Fibroblast of lung (primary cell): ENCODE measurements around the gene HOXB5. TPM values are rescaled to one million over a fixed set of nuclear protein-coding genes. Genes with fewer than 3 reads are reported as not detected.

ENCODE experiments used
- DNase-seq, 2 donors: peaks; one replicate each; pipeline versions ENCODE4 v3.0.0 to v3.0.0-alpha.2; 2010; ENCODE audit warnings: low read depth in 2 of 2
- H2AFZ ChIP-seq: 2 replicates; pipeline ENCODE4 v1.5.1; 2012; ENCODE audit warnings: low read length, control low read depth, inconsistent platforms
- H3K27ac ChIP-seq: 2 replicates; pipeline ENCODE4 v1.5.1; 2011; ENCODE audit warnings: low read length, control low read depth; ENCODE audit not compliant: insufficient read depth
- H3K27me3 ChIP-seq: 2 replicates; pipeline ENCODE4 v1.5.1; 2011; ENCODE audit warnings: mild to moderate bottlenecking, low read length; ENCODE audit not compliant: control insufficient read depth, insufficient read depth
- H3K36me3 ChIP-seq: 2 replicates; pipeline ENCODE4 v1.5.1; 2011; ENCODE audit warnings: low read length; ENCODE audit not compliant: control insufficient read depth, insufficient read depth
- H3K4me1 ChIP-seq: 2 replicates; pipeline ENCODE4 v1.5.1; 2011; ENCODE audit warnings: low read length; ENCODE audit not compliant: control insufficient read depth, insufficient read depth; ENCODE audit errors: extremely low read depth
- H3K4me2 ChIP-seq: 2 replicates; pipeline ENCODE4 v1.5.1; 2011; ENCODE audit warnings: low read length, control low read depth; ENCODE audit not compliant: insufficient read depth; ENCODE audit errors: extremely low read depth
- H3K4me3 ChIP-seq, 4 experiments: fragments of 200-600 bp in 1 of 4; sonication (generic) in 1 of 4; replicated peaks in 1 of 4; 2 replicates each; pipeline ENCODE4 v1.5.1; 2011 to 2016; ENCODE audit warnings: low read length in 4 of 4, low read depth in 3 of 4, mild to moderate bottlenecking in 3 of 4, control low read depth in 2 of 4, inconsistent platforms in 1 of 4, mixed read lengths in 1 of 4; ENCODE audit not compliant: insufficient read depth in 1 of 4; ENCODE audit errors: control extremely low read depth in 1 of 4
- H3K79me2 ChIP-seq: 2 replicates; pipeline ENCODE4 v1.5.1; 2012; ENCODE audit warnings: mild to moderate bottlenecking, low read length, inconsistent platforms; ENCODE audit not compliant: control insufficient read depth, insufficient read depth
- H3K9ac ChIP-seq: 2 replicates; pipeline ENCODE4 v1.5.1; 2011; ENCODE audit warnings: mild to moderate bottlenecking, low read length, control low read depth; ENCODE audit not compliant: insufficient read depth
- H3K9me3 ChIP-seq: 2 replicates; pipeline ENCODE4 v1.5.1; 2012; ENCODE audit warnings: low read depth, low read length; ENCODE audit not compliant: control insufficient read depth, insufficient read depth
- H4K20me1 ChIP-seq: 2 replicates; pipeline ENCODE4 v1.5.1; 2011; ENCODE audit warnings: low read length; ENCODE audit not compliant: control insufficient read depth, insufficient read depth; ENCODE audit errors: extremely low read depth
- CTCF ChIP-seq, 2 donors: IDR thresholded peaks in 1 of 2; conservative IDR thresholded peaks in 1 of 2; 1 replicate in 1 of 2; 2 replicates in 1 of 2; pipeline ENCODE4 v1.5.1; 2011 to 2012; ENCODE audit warnings: low read length in 2 of 2, control low read depth in 1 of 2, inconsistent platforms in 1 of 2, low read depth in 1 of 2, mild to moderate bottlenecking in 1 of 2
- EZH2 ChIP-seq: IDR thresholded peaks from 2 replicates; pipeline ENCODE4 v1.5.1; 2012; ENCODE audit warnings: low read length, control low read depth, mild to moderate bottlenecking; ENCODE audit errors: missing control alignments
- polyA plus RNA-seq, 2 donors: library from polyadenylated mRNA; depleted of rRNA in 1 of 2; stranded (reverse) in 1 of 2; unstranded in 1 of 2; fragments of >200 nt; gene quantifications; 2 replicates each; pipeline ENCODE4 v1.2.1, GENCODE V29; 2011 to 2012; ENCODE audit warnings: missing spikeins in 1 of 2
- total RNA-seq: library from RNA; depleted of rRNA; stranded (reverse); fragments of >200 nt; gene quantifications from 2 replicates; pipeline ENCODE4 v1.2.1, GENCODE V29; 2014

The HOXB5 gene
- total and polyA plus RNA-seq, 2 donors (not counting 1 experiment from before 2014, with no cell fraction given), result 2.1 to 9.4 TPM

- Histone ChIP-seq H2AFZ (no peak overlapping the region), H3K4me1 (peaks cover 12% of the 10 kb centered on the region), H3K79me2 (peaks cover 99% of the 10 kb centered on the region), H3K27ac (peak overlapping the region; percentile 98), H3K9ac (peak overlapping the region; percentile 50), H3K36me3 (peaks cover 1% of the 10 kb centered on the region), H3K27me3 (no peaks in the 10 kb centered on the region), H4K20me1 (no peaks in the 10 kb centered on the region), H3K4me2 (peak overlapping the region; percentile 86), H3K4me3 (peak overlapping the region; percentile 25 to 98 (median 58)), H3K9me3 (no peaks in the 10 kb centered on the region)
- peak in 1 of 2 donors; percentile 83 for DNase-seq
- no peak for TF ChIP-seq CTCF (conservative IDR thresholded peaks at IDR 0.05 in 1 of 2, IDR thresholded peaks at IDR 0.05 in 1 of 2; ENCODE audit: low read depth in 1 of 2, low read length in 2 of 2)
Measured at GRCh38 chr17:48575673-48576478, 17.7 kb downstream of the HOXB5 start.

GRCh38 chr17:48575066-48575582, 18.5 kb downstream of the HOXB5 start:
- DNase-seq, result peak; percentile 81 to 92

More at GRCh38 chr17:48575066-48575582, 18.5 kb downstream of the HOXB5 start:
- Histone ChIP-seq H2AFZ (no peak overlapping the region), H3K27me3 (no peaks in the 10 kb centered on the region), H3K4me1 (peaks cover 14% of the 10 kb centered on the region), H3K36me3 (peaks cover 3% of the 10 kb centered on the region), H3K79me2 (peaks cover 99% of the 10 kb centered on the region), H3K4me3 (peak overlapping the region; percentile 25 to 98 (median 53)), H4K20me1 (no peaks in the 10 kb centered on the region), H3K9ac (no peak overlapping the region), H3K4me2 (peak overlapping the region; percentile 86), H3K9me3 (no peaks in the 10 kb centered on the region), H3K27ac (peak overlapping the region; percentile 98)
- no peak for TF ChIP-seq EZH2
- no peak for TF ChIP-seq CTCF (conservative IDR thresholded peaks at IDR 0.05 in 1 of 2, IDR thresholded peaks at IDR 0.05 in 1 of 2; ENCODE audit: low read depth in 1 of 2, low read length in 2 of 2)
